ENCODE data around the gene SH3RF3. TPM values are rescaled to one million over a fixed set of nuclear protein-coding genes. Genes with fewer than 3 reads are reported as not detected.

Gene SH3RF3
- total and polyA plus RNA-seq, 2 donors (not counting 1 experiment from before 2014, with no cell fraction given): 8.3 to 10.1 TPM

- TF ChIP-seq EZH2 (IDR thresholded peaks at IDR 0.05; ENCODE audit: low read length, missing control alignments) (no peak), CTCF (conservative IDR thresholded peaks at IDR 0.05 in 1 of 2, IDR thresholded peaks at IDR 0.05 in 1 of 2; ENCODE audit: low read depth in 1 of 2, low read length in 2 of 2) (no peak)
- no peaks in the 10 kb centered on the region for H3K9me3 ChIP-seq (ENCODE audit: control insufficient read depth, insufficient read depth, low read depth, low read length)
- no peak overlapping the region for H3K4me2 ChIP-seq (ENCODE audit: extremely low read depth, insufficient read depth, low read length)
- peaks cover 5% of the 10 kb centered on the region for H3K36me3 ChIP-seq (ENCODE audit: control insufficient read depth, insufficient read depth, low read length)
- DNase-seq (ENCODE audit: low read depth in 2 of 2): no peak
- H4K20me1 ChIP-seq (ENCODE audit: control insufficient read depth, extremely low read depth, insufficient read depth, low read length): no peaks in the 10 kb centered on the region
- H2AFZ ChIP-seq (ENCODE audit: low read length): no peak overlapping the region
- no peak overlapping the region for H3K27ac ChIP-seq (ENCODE audit: insufficient read depth, low read length)
- no peak overlapping the region for H3K4me3 ChIP-seq (replicated peaks in 1 of 4; ENCODE audit: control extremely low read depth in 1 of 4, insufficient read depth in 1 of 4, low read depth in 3 of 4, low read length in 4 of 4)
- peaks cover 11% of the 10 kb centered on the region for H3K4me1 ChIP-seq (ENCODE audit: control insufficient read depth, extremely low read depth, insufficient read depth, low read length)
- H3K27me3 ChIP-seq (ENCODE audit: control insufficient read depth, insufficient read depth, low read length): no peaks in the 10 kb centered on the region
- H3K79me2 ChIP-seq (ENCODE audit: control insufficient read depth, insufficient read depth, low read length): no peaks in the 10 kb centered on the region
- no peak overlapping the region for H3K9ac ChIP-seq (ENCODE audit: insufficient read depth, low read length)
These were observed 289.7 kb downstream of the SH3RF3 start for GRCh38 chr2:109418716-109419115.

- DNase-seq (ENCODE audit: low read depth in 2 of 2): no peak
- no peak for TF ChIP-seq CTCF (conservative IDR thresholded peaks at IDR 0.05 in 1 of 2, IDR thresholded peaks at IDR 0.05 in 1 of 2; ENCODE audit: low read depth in 1 of 2, low read length in 2 of 2)
- TF ChIP-seq EZH2 (IDR thresholded peaks at IDR 0.05; ENCODE audit: low read length, missing control alignments): no peak
- H4K20me1 ChIP-seq (ENCODE audit: control insufficient read depth, extremely low read depth, insufficient read depth, low read length): no peaks in the 10 kb centered on the region
- no peak overlapping the region for H3K4me3 ChIP-seq (replicated peaks in 1 of 4; ENCODE audit: control extremely low read depth in 1 of 4, insufficient read depth in 1 of 4, low read depth in 3 of 4, low read length in 4 of 4)
- no peaks in the 10 kb centered on the region for H3K27me3 ChIP-seq (ENCODE audit: control insufficient read depth, insufficient read depth, low read length)
- no peaks in the 10 kb centered on the region for H3K9me3 ChIP-seq (ENCODE audit: control insufficient read depth, insufficient read depth, low read depth, low read length)
- no peaks in the 10 kb centered on the region for H3K79me2 ChIP-seq (ENCODE audit: control insufficient read depth, insufficient read depth, low read length)
- peaks cover 11% of the 10 kb centered on the region for H3K4me1 ChIP-seq (ENCODE audit: control insufficient read depth, extremely low read depth, insufficient read depth, low read length)
- H3K27ac ChIP-seq (ENCODE audit: insufficient read depth, low read length): no peak overlapping the region
- H3K4me2 ChIP-seq (ENCODE audit: extremely low read depth, insufficient read depth, low read length): peak overlapping the region; percentile 3
- H3K36me3 ChIP-seq (ENCODE audit: control insufficient read depth, insufficient read depth, low read length): peaks cover 5% of the 10 kb centered on the region
- no peak overlapping the region for H2AFZ ChIP-seq (ENCODE audit: low read length)
- H3K9ac ChIP-seq (ENCODE audit: insufficient read depth, low read length): no peak overlapping the region
These were observed 290.3 kb downstream of the SH3RF3 start for GRCh38 chr2:109419171-109419756.

DNA sequence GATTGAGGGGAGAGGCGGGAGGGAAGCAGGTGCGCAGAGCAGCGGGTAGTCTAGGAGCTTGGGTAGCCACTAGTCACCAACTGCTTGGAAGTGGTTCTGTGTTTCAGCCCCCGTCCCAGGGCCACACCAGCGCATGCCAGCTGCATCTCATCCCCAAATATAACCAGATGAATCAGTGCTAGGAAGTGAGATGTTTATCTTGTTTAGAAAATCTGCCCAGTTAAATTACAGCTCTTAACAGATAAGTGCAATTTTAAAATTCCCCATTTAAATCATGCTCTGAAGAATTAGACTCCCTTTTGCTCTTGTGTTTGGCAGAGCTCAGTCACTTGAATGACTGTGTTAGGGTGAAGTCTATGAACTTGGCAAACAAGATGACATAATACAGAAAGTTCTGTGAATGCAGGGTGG lies 291.0 kb downstream of the SH3RF3 start:
- Histone ChIP-seq H3K79me2 (ENCODE audit: control insufficient read depth, insufficient read depth, low read length) (no peaks in the 10 kb centered on the region), H3K9me3 (ENCODE audit: control insufficient read depth, insufficient read depth, low read depth, low read length) (no peaks in the 10 kb centered on the region), H3K4me3 (replicated peaks in 1 of 4; ENCODE audit: control extremely low read depth in 1 of 4, insufficient read depth in 1 of 4, low read depth in 3 of 4, low read length in 4 of 4) (no peak overlapping the region), H4K20me1 (ENCODE audit: control insufficient read depth, extremely low read depth, insufficient read depth, low read length) (no peaks in the 10 kb centered on the region), H3K4me1 (ENCODE audit: control insufficient read depth, extremely low read depth, insufficient read depth, low read length) (peaks cover 11% of the 10 kb centered on the region), H3K9ac (ENCODE audit: insufficient read depth, low read length) (no peak overlapping the region), H3K36me3 (ENCODE audit: control insufficient read depth, insufficient read depth, low read length) (peaks cover 5% of the 10 kb centered on the region), H3K27me3 (ENCODE audit: control insufficient read depth, insufficient read depth, low read length) (no peaks in the 10 kb centered on the region), H3K27ac (ENCODE audit: insufficient read depth, low read length) (no peak overlapping the region), H2AFZ (ENCODE audit: low read length) (no peak overlapping the region), H3K4me2 (ENCODE audit: extremely low read depth, insufficient read depth, low read length) (no peak overlapping the region)
- TF ChIP-seq EZH2 (IDR thresholded peaks at IDR 0.05; ENCODE audit: low read length, missing control alignments) (no peak), CTCF (conservative IDR thresholded peaks at IDR 0.05 in 1 of 2, IDR thresholded peaks at IDR 0.05 in 1 of 2; ENCODE audit: low read depth in 1 of 2, low read length in 2 of 2) (no peak)
- peak; percentile 54 to 56 for DNase-seq (ENCODE audit: low read depth in 2 of 2)

Data from fibroblast of lung (primary cell).